H9 (cell line): Measurements from ENCODE around the gene MRI1. TPM values are rescaled to one million over a fixed set of nuclear protein-coding genes. Genes with fewer than 3 reads are reported as not detected.

ENCODE experiments used
- DNase-seq: peaks from one replicate; pipeline ENCODE4 v3.0.0-alpha.2; 2017
- H2AFZ ChIP-seq: one replicate; pipeline ENCODE4 v1.6.1; 2013; ENCODE audit warnings: mild to moderate bottlenecking, low read length, control low read depth, moderate library complexity
- H2AK5ac ChIP-seq: 2 replicates; pipeline ENCODE4 v1.6.1; 2013; ENCODE audit warnings: low read length, control low read depth, mixed read lengths; ENCODE audit not compliant: insufficient read length
- H2BK120ac ChIP-seq: one replicate; pipeline ENCODE4 v1.6.1; 2013; ENCODE audit warnings: low read depth, mild to moderate bottlenecking, low read length, control low read depth, inconsistent platforms; ENCODE audit not compliant: poor library complexity, severe bottlenecking
- H2BK12ac ChIP-seq: 2 replicates; pipeline ENCODE4 v1.6.1; 2013; ENCODE audit warnings: low read length, control low read depth, mixed read lengths, low read depth; ENCODE audit not compliant: insufficient read length
- H2BK15ac ChIP-seq: 2 replicates; pipeline ENCODE4 v1.6.1; 2013; ENCODE audit warnings: low read depth, low read length, control low read depth
- H2BK20ac ChIP-seq: one replicate; pipeline ENCODE4 v1.6.1; 2013; ENCODE audit warnings: low read depth, mild to moderate bottlenecking, low read length, control low read depth, inconsistent platforms; ENCODE audit not compliant: poor library complexity, severe bottlenecking
- H2BK5ac ChIP-seq: 2 replicates; pipeline ENCODE4 v1.6.1; 2013; ENCODE audit warnings: low read length, control low read depth, mixed read lengths; ENCODE audit not compliant: insufficient read length
- H3K14ac ChIP-seq: 2 replicates; pipeline ENCODE4 v1.6.1; 2013; ENCODE audit warnings: low read length, control low read depth; ENCODE audit not compliant: insufficient read depth
- H3K18ac ChIP-seq: 2 replicates; pipeline ENCODE4 v1.6.1; 2013; ENCODE audit warnings: low read depth, mild to moderate bottlenecking, mixed read lengths, low read length, control low read depth; ENCODE audit not compliant: insufficient read length
- H3K23ac ChIP-seq: 2 replicates; pipeline ENCODE4 v1.6.1; 2013; ENCODE audit warnings: low read length, control low read depth, mixed read lengths, low read depth; ENCODE audit not compliant: insufficient read length
- H3K23me2 ChIP-seq: 2 replicates; pipeline ENCODE4 v1.6.1; 2013; ENCODE audit warnings: low read depth, mild to moderate bottlenecking, mixed read lengths, low read length, control low read depth; ENCODE audit not compliant: insufficient read length, poor library complexity, severe bottlenecking
- H3K27ac ChIP-seq: 2 replicates; pipeline ENCODE4 v1.5.1; 2013; ENCODE audit warnings: low read length, control low read depth, mixed read lengths, low read depth; ENCODE audit not compliant: insufficient read length
- H3K27me3 ChIP-seq: 2 replicates; pipeline ENCODE4 v1.6.1; 2013; ENCODE audit warnings: low read length, control low read depth, inconsistent platforms; ENCODE audit not compliant: insufficient read depth
- H3K4ac ChIP-seq: 2 replicates; pipeline ENCODE4 v1.6.1; 2013; ENCODE audit warnings: low read depth, mild to moderate bottlenecking, control low read depth, inconsistent platforms, low read length, moderate library complexity
- H3K4me1 ChIP-seq: 2 replicates; pipeline ENCODE4 v1.6.1; 2013; ENCODE audit warnings: low read length, control low read depth, inconsistent platforms; ENCODE audit not compliant: insufficient read depth
- H3K4me2 ChIP-seq: 2 replicates; pipeline ENCODE4 v1.6.1; 2013; ENCODE audit warnings: low read length, control low read depth, mixed read lengths; ENCODE audit not compliant: insufficient read length, insufficient read depth
- H3K56ac ChIP-seq: 2 replicates; pipeline ENCODE4 v1.6.1; 2013; ENCODE audit warnings: low read depth, mild to moderate bottlenecking, mixed read lengths, low read length, control low read depth; ENCODE audit not compliant: insufficient read length
- H3K79me1 ChIP-seq: 2 replicates; pipeline ENCODE4 v1.6.1; 2013; ENCODE audit warnings: low read depth, mild to moderate bottlenecking, moderate library complexity, low read length, control low read depth, inconsistent platforms; ENCODE audit not compliant: insufficient read depth, poor library complexity, severe bottlenecking
- H3K79me2 ChIP-seq: 2 replicates; pipeline ENCODE4 v1.6.1; 2013; ENCODE audit warnings: low read length, control low read depth, inconsistent platforms; ENCODE audit not compliant: insufficient read depth
- H3K9ac ChIP-seq: 2 replicates; pipeline ENCODE4 v1.6.1; 2013; ENCODE audit warnings: low read length, control low read depth, mixed read lengths; ENCODE audit not compliant: insufficient read length; ENCODE audit errors: extremely low read depth
- H3K9me3 ChIP-seq: one replicate; pipeline ENCODE4 v1.6.1; 2013; ENCODE audit warnings: low read depth, low read length, inconsistent platforms; ENCODE audit not compliant: control insufficient read depth
- H3T11ph ChIP-seq: one replicate; pipeline ENCODE4 v1.6.1; 2013; ENCODE audit warnings: mild to moderate bottlenecking, low read length, control low read depth, inconsistent platforms
- H4K20me1 ChIP-seq: one replicate; pipeline ENCODE4 v1.6.1; 2013; ENCODE audit not compliant: control insufficient read depth, insufficient read length, insufficient read depth
- H4K5ac ChIP-seq: 2 replicates; pipeline ENCODE4 v1.6.1; 2013; ENCODE audit warnings: low read depth, mild to moderate bottlenecking, mixed read lengths, low read length, control low read depth; ENCODE audit not compliant: insufficient read length
- H4K8ac ChIP-seq: replicated peaks from 2 replicates; pipeline ENCODE4 v1.6.1; 2013; ENCODE audit warnings: low read length, control low read depth, mixed read lengths, low read depth; ENCODE audit not compliant: insufficient read length
- H4K91ac ChIP-seq: 2 replicates; pipeline ENCODE4 v1.6.1; 2013; ENCODE audit warnings: low read depth, mild to moderate bottlenecking, moderate library complexity, mixed read lengths, low read length, control low read depth; ENCODE audit not compliant: insufficient read length
- H3K27ac Mint-ChIP-seq, 3 experiments: 2 replicates in 2 of 3; 3 replicates in 1 of 3; pipeline ENCODE4 v1.8.0; 2020 to 2021; ENCODE audit warnings: mixed read lengths in 3 of 3, mild to moderate bottlenecking in 1 of 3, moderate library complexity in 1 of 3
- H3K27me3 Mint-ChIP-seq: 2 replicates; pipeline ENCODE4 v1.8.0; 2021; ENCODE audit warnings: low read depth, mild to moderate bottlenecking, moderate library complexity, mixed read lengths
- H3K36me3 Mint-ChIP-seq, 3 experiments: 2 replicates in 2 of 3; 3 replicates in 1 of 3; pipeline ENCODE4 v1.8.0; 2020 to 2021; ENCODE audit warnings: low read depth in 3 of 3, mixed read lengths in 3 of 3; ENCODE audit not compliant: insufficient read depth in 1 of 3
- H3K4me1 Mint-ChIP-seq, 2 experiments: 2 replicates each; pipeline ENCODE4 v1.8.0; 2020; ENCODE audit warnings: mixed read lengths in 2 of 2
- H3K4me3 Mint-ChIP-seq, 2 experiments: 2 replicates in 1 of 2; 3 replicates in 1 of 2; pipeline ENCODE4 v1.8.0; 2020 to 2021; ENCODE audit warnings: mild to moderate bottlenecking in 2 of 2, mixed read lengths in 2 of 2, moderate library complexity in 1 of 2
- H3K9me3 Mint-ChIP-seq, 2 experiments: 2 replicates in 1 of 2; 3 replicates in 1 of 2; pipeline ENCODE4 v1.8.0; 2020; ENCODE audit warnings: mild to moderate bottlenecking in 2 of 2, mixed read lengths in 2 of 2, moderate library complexity in 1 of 2
- CTCF ChIP-seq: fragments of 200-600 bp; sonication (generic); conservative IDR thresholded peaks from 3 replicates; pipeline ENCODE4 v1.8.0; 2021; ENCODE audit warnings: antibody characterized with exemption, mild to moderate bottlenecking
- WGBS: extraction: QIAGEN DNeasy Blood & Tissue Kit; methylation state at CpG from one replicate; pipeline ENCODE4 v1.1.7; 2013; ENCODE audit warnings: missing lambda C conversion rate, low lambda C conversion rate, mixed read lengths; ENCODE audit not compliant: insufficient read length; ENCODE audit errors: extremely low coverage; 5-methylcytosine and 5-hydroxymethylcytosine counted together
- total RNA-seq: library from RNA; stranded (reverse); gene quantifications from 2 replicates; pipeline ENCODE4 v1.2.1, GENCODE V29; 2021

The MRI1 gene
- total RNA-seq, 1 experiment from 2014 or later = 19.5 TPM

GRCh38 chr19:13814550-13814949 lies 50.2 kb downstream of the MRI1 start:
- H3K14ac ChIP-seq = no peak overlapping the region; the same call in 1 of the 2 replicates
- H2AK5ac ChIP-seq = no peak overlapping the region
- no peaks in the 10 kb centered on the region for H4K20me1 ChIP-seq
- H3K4me1 ChIP-seq = no peaks in the 10 kb centered on the region
- H3K9ac ChIP-seq = no peak overlapping the region
- no peaks in the 10 kb centered on the region for H3K27me3 Mint-ChIP-seq
- H3K18ac ChIP-seq = no peak overlapping the region
- H2BK20ac ChIP-seq = no peak overlapping the region
- no peak overlapping the region for H2BK12ac ChIP-seq
- H3K9me3 Mint-ChIP-seq = no peaks in the 10 kb centered on the region; a peak in 1 of 5 replicates
- peaks cover 3 to 7% of the 10 kb centered on the region in 2 experiments; a peak in 3 of 4 replicates for H3K4me1 Mint-ChIP-seq
- H3K79me2 ChIP-seq = no peaks in the 10 kb centered on the region
- H3K9me3 ChIP-seq = no peaks in the 10 kb centered on the region
- peaks cover 4% of the 10 kb centered on the region for H3K23me2 ChIP-seq
- no peak overlapping the region for H3K56ac ChIP-seq
- H3K79me1 ChIP-seq = no peaks in the 10 kb centered on the region
- no peak overlapping the region for H3K4ac ChIP-seq
- no peak overlapping the region for H3K4me3 Mint-ChIP-seq
- H4K5ac ChIP-seq = no peak overlapping the region
- peaks cover 17 to 60% (median 31%) of the 10 kb centered on the region in 3 experiments for H3K36me3 Mint-ChIP-seq
- H2BK5ac ChIP-seq = no peak overlapping the region
- no peak overlapping the region for H2BK15ac ChIP-seq
- no peak overlapping the region for H4K8ac ChIP-seq
- no peak overlapping the region for H2BK120ac ChIP-seq
- H3K27ac ChIP-seq = no peak overlapping the region
- no peak overlapping the region for H3K27ac Mint-ChIP-seq
- no peak for DNase-seq
- no CpG with 5 or more reads among the region's 21 CpGs for WGBS
- no peak for TF ChIP-seq CTCF
- no peak overlapping the region for H2AFZ ChIP-seq
- no peak overlapping the region for H3K23ac ChIP-seq
- H3K27me3 ChIP-seq = no peaks in the 10 kb centered on the region
- no peak overlapping the region for H3K4me2 ChIP-seq
- H4K91ac ChIP-seq = no peak overlapping the region
- H3T11ph ChIP-seq = no peak overlapping the region
